K562 (cell line): Measurements from ENCODE around the gene RGS12. TPM values are rescaled to one million over a fixed set of nuclear protein-coding genes. Genes with fewer than 3 reads are reported as not detected.

Experiments used
- BHLHE40 ChIP-seq: IDR thresholded peaks from 2 replicates; pipeline ENCODE4 v1.6.1; 2011; ENCODE audit warnings: low read length, improper control_type of control experiment
- CHD4 ChIP-seq: fragments of 200-600 bp; sonication (generic); IDR thresholded peaks from 3 replicates; pipeline ENCODE4 v1.6.1; 2012; ENCODE audit warnings: low read depth, mild to moderate bottlenecking, mixed read lengths, low read length, inconsistent platforms; ENCODE audit not compliant: insufficient read depth, insufficient replicate concordance, poor library complexity, severe bottlenecking
- HOMEZ ChIP-seq: fragments of 250-450 bp; sonication (Bioruptor Pico); IDR thresholded peaks from 2 replicates; pipeline ENCODE4 v1.4.0; 2020; ENCODE audit warnings: mild to moderate bottlenecking, moderate library complexity
- MXI1 ChIP-seq: IDR thresholded peaks from 2 replicates; pipeline ENCODE4 v1.6.1; 2011; ENCODE audit warnings: low read depth, mild to moderate bottlenecking, improper control_type of control experiment, low read length
- polyA plus RNA-seq, 8 experiments: library from polyadenylated mRNA; depleted of rRNA in 4 of 8; stranded (reverse) in 5 of 8; unstranded in 3 of 8; fragments of >200 nt; fragmentation: Nextera tagmentation in 2 of 8; fragmentation: Illumina TruSeq in 1 of 8; extraction: Ambion mirVana in 2 of 8; extraction: Trizol in 1 of 8; gene quantifications; 2 replicates each; pipeline versions ENCODE4 v1.2.1 to v1.2.3, GENCODE V29; 2011 to 2014; ENCODE audit warnings: inconsistent platforms in 1 of 8, missing spikeins in 1 of 8
- total RNA-seq, 7 experiments: library from RNA; depleted of rRNA in 6 of 7; stranded (reverse); fragments of >200 nt in 6 of 7; fragmentation: Illumina TruSeq in 2 of 7; extraction: Trizol in 2 of 7; gene quantifications; 2 replicates each; pipeline versions ENCODE4 v1.2.1 to v1.2.3, GENCODE V29; 2011 to 2021; ENCODE audit warnings: low replicate concordance in 1 of 7
- TF ChIP-seq, protein P1 (sequence below): sonication (generic); formaldehyde crosslinking; IDR thresholded peaks from 2 replicates; pipeline ENCODE4 v1.8.0; 2022; ENCODE audit warnings: mild to moderate bottlenecking, missing genetic modification reagents

RGS12 gene
- total and polyA plus RNA-seq, 9 of the 15 experiments (the other 6 are each of a cell fraction or from before 2014, with no cell fraction given): 0.30 to 8.8 (median 5.5) TPM

DNA sequence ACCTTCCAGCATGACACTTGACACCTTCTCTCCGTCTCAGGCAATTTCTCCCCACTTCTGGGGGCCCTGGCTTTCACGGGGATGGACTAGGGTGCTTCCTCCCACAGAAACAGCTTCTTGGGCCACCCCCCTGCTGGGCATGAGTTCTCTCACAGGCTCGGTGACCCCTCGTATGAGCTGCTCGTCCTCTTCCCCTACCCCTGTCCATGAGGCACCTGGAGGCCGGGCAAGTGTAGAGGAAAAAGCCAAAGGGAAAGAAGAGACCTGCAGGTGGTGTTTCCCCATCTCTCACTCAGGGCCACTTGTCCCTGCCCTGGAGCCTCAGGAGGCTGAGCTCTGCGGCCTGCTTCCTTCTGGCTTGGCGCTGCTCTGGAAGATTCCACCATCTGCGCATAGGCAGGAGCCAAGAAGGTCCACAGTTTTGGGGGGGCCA lies 1.9 kb upstream of the RGS12 start (continued):
- TF ChIP-seq, protein P1, sequence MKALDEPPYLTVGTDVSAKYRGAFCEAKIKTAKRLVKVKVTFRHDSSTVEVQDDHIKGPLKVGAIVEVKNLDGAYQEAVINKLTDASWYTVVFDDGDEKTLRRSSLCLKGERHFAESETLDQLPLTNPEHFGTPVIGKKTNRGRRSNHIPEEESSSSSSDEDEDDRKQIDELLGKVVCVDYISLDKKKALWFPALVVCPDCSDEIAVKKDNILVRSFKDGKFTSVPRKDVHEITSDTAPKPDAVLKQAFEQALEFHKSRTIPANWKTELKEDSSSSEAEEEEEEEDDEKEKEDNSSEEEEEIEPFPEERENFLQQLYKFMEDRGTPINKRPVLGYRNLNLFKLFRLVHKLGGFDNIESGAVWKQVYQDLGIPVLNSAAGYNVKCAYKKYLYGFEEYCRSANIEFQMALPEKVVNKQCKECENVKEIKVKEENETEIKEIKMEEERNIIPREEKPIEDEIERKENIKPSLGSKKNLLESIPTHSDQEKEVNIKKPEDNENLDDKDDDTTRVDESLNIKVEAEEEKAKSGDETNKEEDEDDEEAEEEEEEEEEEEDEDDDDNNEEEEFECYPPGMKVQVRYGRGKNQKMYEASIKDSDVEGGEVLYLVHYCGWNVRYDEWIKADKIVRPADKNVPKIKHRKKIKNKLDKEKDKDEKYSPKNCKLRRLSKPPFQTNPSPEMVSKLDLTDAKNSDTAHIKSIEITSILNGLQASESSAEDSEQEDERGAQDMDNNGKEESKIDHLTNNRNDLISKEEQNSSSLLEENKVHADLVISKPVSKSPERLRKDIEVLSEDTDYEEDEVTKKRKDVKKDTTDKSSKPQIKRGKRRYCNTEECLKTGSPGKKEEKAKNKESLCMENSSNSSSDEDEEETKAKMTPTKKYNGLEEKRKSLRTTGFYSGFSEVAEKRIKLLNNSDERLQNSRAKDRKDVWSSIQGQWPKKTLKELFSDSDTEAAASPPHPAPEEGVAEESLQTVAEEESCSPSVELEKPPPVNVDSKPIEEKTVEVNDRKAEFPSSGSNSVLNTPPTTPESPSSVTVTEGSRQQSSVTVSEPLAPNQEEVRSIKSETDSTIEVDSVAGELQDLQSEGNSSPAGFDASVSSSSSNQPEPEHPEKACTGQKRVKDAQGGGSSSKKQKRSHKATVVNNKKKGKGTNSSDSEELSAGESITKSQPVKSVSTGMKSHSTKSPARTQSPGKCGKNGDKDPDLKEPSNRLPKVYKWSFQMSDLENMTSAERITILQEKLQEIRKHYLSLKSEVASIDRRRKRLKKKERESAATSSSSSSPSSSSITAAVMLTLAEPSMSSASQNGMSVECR (CRISPR knock-in tag): no peak
- TF ChIP-seq CHD4 (no peak), MXI1 (no peak), HOMEZ (CRISPR knock-in tag) (no peak), BHLHE40 (no peak)
- TF ChIP-seq, all 486 proteins: peak for 0
